ENCODE measurements around the gene OR5K2. TPM values are rescaled to one million over a fixed set of nuclear protein-coding genes. Genes with fewer than 3 reads are reported as not detected.

OR5K2 gene
- total RNA-seq = not detected in 2 replicates

DNA sequence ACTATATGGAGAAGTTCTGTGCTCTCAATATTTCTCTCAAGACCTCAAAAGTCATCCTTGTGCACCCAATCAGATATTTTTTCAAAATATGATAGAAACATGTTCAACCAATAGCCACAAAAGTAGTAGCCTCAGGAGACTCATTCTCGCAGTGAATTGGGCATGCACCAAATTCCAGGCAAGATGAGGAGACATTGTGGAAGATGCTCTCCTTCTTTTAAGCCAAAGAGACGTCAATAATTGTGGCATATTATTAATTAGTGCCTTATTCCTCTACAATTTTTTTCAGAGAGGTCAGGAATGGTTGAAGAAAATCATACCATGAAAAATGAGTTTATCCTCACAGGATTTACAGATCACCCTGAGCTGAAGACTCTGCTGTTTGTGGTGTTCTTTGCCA lies at the start of gene OR5K2:
Gene OR5K2, plus strand, starts transcription at position 301 of the 400 bp plus-strand sequence. Its CDS starts 0 bp downstream, at position 301.

DNA sequence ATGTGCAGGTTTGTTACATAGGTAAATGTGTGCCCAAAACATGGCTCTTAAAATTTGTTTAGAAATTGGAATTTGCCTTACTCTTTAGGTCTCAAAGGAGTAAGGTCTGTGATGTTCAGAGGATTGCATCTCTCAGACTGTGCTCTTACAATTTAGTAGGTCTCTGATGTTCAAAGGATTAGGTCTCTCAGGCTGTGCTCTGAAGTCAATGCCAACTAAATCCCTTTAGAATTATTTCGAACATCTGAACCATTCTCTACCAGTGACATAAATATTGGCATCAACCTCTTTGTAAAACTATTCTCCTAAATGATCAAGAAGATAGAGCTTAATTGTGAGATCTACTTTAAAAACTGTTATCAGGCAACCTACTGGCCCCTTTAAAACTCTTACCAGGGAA lies 34.6 kb upstream of the OR5K2 start, which contains the start of gene OR5K1:
Gene OR5K1, plus strand, starts transcription at position 301 of the 400 bp plus-strand sequence. CDS start 6,376 bp downstream, outside the sequence.

DNA sequence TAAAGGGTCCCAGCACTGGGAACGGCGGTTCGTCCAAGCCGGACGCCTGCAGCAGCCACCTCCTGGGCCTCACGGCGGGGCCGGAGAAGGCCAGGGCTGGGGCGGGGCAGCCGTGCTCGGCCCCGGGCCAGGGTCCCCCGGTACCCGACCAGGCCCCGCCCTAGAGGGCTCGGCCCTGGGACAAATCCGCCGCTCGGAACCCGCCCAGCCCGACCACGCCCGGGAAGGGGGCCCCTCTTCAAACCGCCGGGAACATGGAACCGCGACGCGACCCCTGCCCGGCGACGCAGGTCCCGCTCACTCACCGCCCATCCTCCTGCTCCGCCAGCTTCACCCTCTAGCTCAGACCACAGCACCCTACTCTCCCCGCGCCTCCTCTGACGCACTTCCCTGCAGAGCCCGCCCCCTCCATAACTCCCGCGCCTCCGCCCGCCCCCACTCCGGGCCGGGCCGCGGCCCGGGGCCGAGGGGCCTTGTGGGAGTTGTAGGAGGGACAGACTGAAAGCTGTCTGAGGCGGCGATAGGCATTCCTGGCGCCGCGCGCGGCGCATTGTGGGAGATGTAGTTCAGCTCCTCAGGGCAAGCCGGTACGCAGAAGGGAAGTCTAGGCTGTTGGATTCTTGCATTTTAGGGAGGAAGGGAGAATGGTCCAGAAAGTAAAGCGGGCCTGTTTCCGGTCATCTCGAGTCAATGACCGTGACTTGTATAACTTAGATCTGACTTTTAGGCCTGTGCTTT lies 25.2 kb downstream of the OR5K2 start, which contains the start of gene CLDND1:
Gene CLDND1, minus strand, starts transcription at position 359 of the 738 bp plus-strand sequence. CDS start 1,478 bp downstream, outside the sequence.

DNA sequence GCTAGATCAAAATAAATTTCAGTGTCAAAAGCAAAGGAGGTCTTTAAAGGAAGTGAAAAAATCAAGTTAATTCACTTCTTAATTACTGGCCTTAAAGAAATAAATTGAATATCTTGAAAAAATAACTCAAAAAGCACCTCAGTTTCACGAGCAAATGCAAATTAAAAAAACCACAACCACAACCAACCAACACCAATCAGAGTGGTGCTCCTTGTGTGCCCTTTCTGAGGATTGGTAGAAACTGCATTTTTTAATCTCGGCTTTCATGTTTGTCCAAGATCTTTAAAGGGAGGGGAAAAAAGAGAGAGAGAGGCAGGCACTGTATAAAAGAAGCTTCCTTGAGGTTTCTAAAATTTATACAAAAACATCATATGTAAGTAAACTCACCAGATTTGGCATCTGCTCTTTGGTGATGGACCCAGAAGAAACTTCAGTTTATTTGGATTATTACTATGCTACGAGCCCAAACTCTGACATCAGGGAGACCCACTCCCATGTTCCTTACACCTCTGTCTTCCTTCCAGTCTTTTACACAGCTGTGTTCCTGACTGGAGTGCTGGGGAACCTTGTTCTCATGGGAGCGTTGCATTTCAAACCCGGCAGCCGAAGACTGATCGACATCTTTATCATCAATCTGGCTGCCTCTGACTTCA lies 34.3 kb downstream of the OR5K2 start, which contains the start of gene GPR15:
Gene GPR15, plus strand, starts transcription at position 357 of the 653 bp plus-strand sequence. Its CDS starts 56 bp downstream, at position 413.

Other genes starting within 250 kb of the OR5K2 start
- gene OR5H6, start 233.4 kb upstream of the OR5K2 start, total RNA-seq = not detected in 2 replicates
- not detected in 2 replicates for gene OR5H2, start 215.2 kb upstream of the OR5K2 start, total RNA-seq
- gene OR5K4, start 143.8 kb upstream of the OR5K2 start, total RNA-seq = not detected in 2 replicates
- not detected in 2 replicates for gene OR5K3, start 107.0 kb upstream of the OR5K2 start, total RNA-seq
- gene OR5K1, start 34.5 kb upstream of the OR5K2 start, total RNA-seq = not detected in 2 replicates
- 74.2 and 124 TPM in 2 replicates for gene CLDND1, start 25.2 kb downstream of the OR5K2 start, total RNA-seq
- not detected in 2 replicates for gene GPR15, start 34.3 kb downstream of the OR5K2 start, total RNA-seq
- 18.9 and 28.7 TPM in 2 replicates for gene CPOX, start 95.9 kb downstream of the OR5K2 start, total RNA-seq